GM23248 (cell line): ENCODE measurements around the gene PDGFC. TPM values are rescaled to one million over a fixed set of nuclear protein-coding genes. Genes with fewer than 3 reads are reported as not detected.

Experiments
- DNase-seq: peaks from one replicate; pipeline ENCODE4 v3.0.0-alpha.2; 2015
- H2AFZ ChIP-seq: fragments of 200-600 bp; sonication (generic); 2 replicates; pipeline ENCODE4 v1.6.1; 2016; ENCODE audit warnings: antibody characterized with exemption
- H3F3A ChIP-seq: fragments of 200-600 bp; sonication (generic); 2 replicates; pipeline ENCODE4 v1.6.1; 2016; ENCODE audit warnings: mild to moderate bottlenecking, antibody characterized with exemption, mixed run types; ENCODE audit not compliant: insufficient read depth
- H3K27ac ChIP-seq: fragments of 200-600 bp; sonication (generic); 2 replicates; pipeline ENCODE4 v1.5.1; 2016; ENCODE audit warnings: mild to moderate bottlenecking
- H3K27me3 ChIP-seq: fragments of 200-600 bp; sonication (generic); replicated peaks from 2 replicates; pipeline ENCODE4 v1.6.1; 2016; ENCODE audit warnings: mild to moderate bottlenecking; ENCODE audit not compliant: insufficient read depth
- H3K36me3 ChIP-seq: fragments of 200-600 bp; sonication (generic); 2 replicates; pipeline ENCODE4 v1.6.1; 2016; ENCODE audit warnings: low read depth, mild to moderate bottlenecking
- H3K4me1 ChIP-seq: fragments of 200-600 bp; sonication (generic); 2 replicates; pipeline ENCODE4 v1.6.1; 2016; ENCODE audit warnings: mild to moderate bottlenecking; ENCODE audit not compliant: insufficient read depth
- H3K4me2 ChIP-seq: fragments of 200-600 bp; sonication (generic); one replicate; pipeline ENCODE4 v1.6.1; 2016; ENCODE audit warnings: mild to moderate bottlenecking; ENCODE audit not compliant: unreplicated experiment
- H3K4me3 ChIP-seq: fragments of 200-600 bp; sonication (generic); 2 replicates; pipeline ENCODE4 v1.5.1; 2016; ENCODE audit warnings: mild to moderate bottlenecking
- H3K79me2 ChIP-seq: fragments of 200-600 bp; sonication (generic); 2 replicates; pipeline ENCODE4 v1.6.1; 2016; ENCODE audit warnings: mild to moderate bottlenecking; ENCODE audit not compliant: insufficient read depth
- H3K9ac ChIP-seq: fragments of 200-600 bp; sonication (generic); 2 replicates; pipeline ENCODE4 v1.6.1; 2016; ENCODE audit warnings: mild to moderate bottlenecking
- H3K9me2 ChIP-seq: fragments of 200-600 bp; sonication (generic); 2 replicates; pipeline ENCODE4 v1.6.1; 2016; ENCODE audit warnings: mixed run types, mild to moderate bottlenecking, moderate library complexity; ENCODE audit not compliant: insufficient read depth
- H3K9me3 ChIP-seq: fragments of 200-600 bp; sonication (generic); one replicate; pipeline ENCODE4 v1.6.1; 2017; ENCODE audit warnings: low read depth
- H4K20me1 ChIP-seq: fragments of 200-600 bp; sonication (generic); 2 replicates; pipeline ENCODE4 v1.6.0; 2016; ENCODE audit not compliant: insufficient read depth
- EZH2 ChIP-seq: fragments of 200-600 bp; sonication (generic); IDR thresholded peaks from 2 replicates; pipeline ENCODE4 v1.6.1; 2018; ENCODE audit warnings: antibody characterized with exemption, mild to moderate bottlenecking; ENCODE audit not compliant: insufficient read depth, poor library complexity, severe bottlenecking
- EZH2phosphoT487 ChIP-seq: fragments of 200-600 bp; sonication (generic); IDR thresholded peaks from 2 replicates; pipeline ENCODE4 v1.6.1; 2018; ENCODE audit warnings: antibody characterized with exemption, moderate library complexity, mild to moderate bottlenecking, low read depth; ENCODE audit not compliant: insufficient read depth
- WGBS, 2 experiments: methylation state at CpG; one replicate each; pipeline ENCODE4 v1.1.6; 2015 to 2017; ENCODE audit warnings: low lambda C conversion rate in 2 of 2, low coverage in 1 of 2; ENCODE audit errors: missing lambda C conversion rate in 2 of 2; 5-methylcytosine and 5-hydroxymethylcytosine counted together
- in situ Hi-C: fragments of 300-500 bp; cut with MboI; formaldehyde crosslinking; loops from 2 replicates; pipeline ENCODE4 v1.15.0; 2020
- polyA plus RNA-seq: library from polyadenylated mRNA; unstranded; fragments of >200 nt; fragmentation: Nextera tagmentation; extraction: Ambion mirVana; gene quantifications from 2 replicates; pipeline ENCODE4 v1.2.1, GENCODE V29; 2016
- total RNA-seq: library from RNA; depleted of rRNA; stranded (reverse); fragments of >200 nt; shearing (Covaris generic); gene quantifications from 2 replicates; pipeline ENCODE4 v1.2.3, GENCODE V29; 2014

Gene PDGFC
- total and polyA plus RNA-seq, 2 experiments from 2014 or later, result 26.5 to 64.4 TPM

GRCh38 chr4:156970501-156971164, 966 bp downstream of the PDGFC start:
- Histone ChIP-seq H3K36me3 (no peaks in the 10 kb centered on the region), H3K9me3 (no peaks in the 10 kb centered on the region), H3K4me2 (peak overlapping the region; percentile 98), H3K4me3 (peak overlapping the region; percentile 90), H3K79me2 (peaks cover 52% of the 10 kb centered on the region), H3K4me1 (peaks cover 40% of the 10 kb centered on the region), H3F3A (peaks cover 27% of the 10 kb centered on the region), H3K27ac (peak overlapping the region; percentile 28; the same call in 1 of the 2 replicates), H3K9me2 (no peaks in the 10 kb centered on the region), H3K9ac (peak overlapping the region; percentile 80), H2AFZ (peak overlapping the region; percentile 76), H3K27me3 (no peaks in the 10 kb centered on the region), H4K20me1 (no peaks in the 10 kb centered on the region)
- 1% methylated on average over 22 of the region's 22 CpGs for WGBS, 2 experiments
- in situ Hi-C loops, result loop anchor here (25.0 kb wide), 2 partner anchors 283 to 1008 kb away; partner anchors contain the start of gene CTSO
- TF ChIP-seq EZH2phosphoT487, result no peak
- no peak for TF ChIP-seq EZH2
- peak; percentile 91 for DNase-seq

- Histone ChIP-seq H3K9ac (peak overlapping the region; percentile 80), H3K27ac (no peak overlapping the region), H3K9me2 (no peaks in the 10 kb centered on the region), H3K79me2 (peaks cover 59% of the 10 kb centered on the region), H3K4me3 (peak overlapping the region; percentile 90), H3K4me1 (peaks cover 35% of the 10 kb centered on the region), H3K4me2 (peak overlapping the region; percentile 98), H3K36me3 (no peaks in the 10 kb centered on the region), H2AFZ (peak overlapping the region; percentile 76), H3K9me3 (no peaks in the 10 kb centered on the region), H3F3A (peaks cover 22% of the 10 kb centered on the region; the same call in 1 of the 2 replicates), H4K20me1 (no peaks in the 10 kb centered on the region), H3K27me3 (no peaks in the 10 kb centered on the region)
- WGBS, 2 experiments, result 0 to 3% methylated on average over 2 of the region's 2 CpGs
- no peak for DNase-seq
- in situ Hi-C loops, result loop anchor here (10.0 to 25.0 kb wide), 3 partner anchors 283 to 1008 kb away; partner anchors contain the start of gene CTSO
- no peak for TF ChIP-seq EZH2phosphoT487
- no peak for TF ChIP-seq EZH2
Measured at GRCh38 chr4:156969911-156970310, 1.7 kb downstream of the PDGFC start.

GRCh38 chr4:156969101-156969500, 2.5 kb downstream of the PDGFC start:
- H3K27ac ChIP-seq, result no peak overlapping the region
- H3K27me3 ChIP-seq, result no peaks in the 10 kb centered on the region
- H3K4me1 ChIP-seq, result peaks cover 29% of the 10 kb centered on the region
- in situ Hi-C loops, result loop anchor here (10.0 to 25.0 kb wide), 3 partner anchors 282 to 1007 kb away; partner anchors contain the start of gene CTSO
- peaks cover 22% of the 10 kb centered on the region; the same call in 1 of the 2 replicates for H3F3A ChIP-seq
- H3K4me2 ChIP-seq, result peak overlapping the region; percentile 98
- no peaks in the 10 kb centered on the region for H4K20me1 ChIP-seq
- no peak for DNase-seq
- WGBS, 2 experiments, result 68 to 76% methylated on average over 3 of the region's 3 CpGs
- H2AFZ ChIP-seq, result no peak overlapping the region
- peak overlapping the region; percentile 90 for H3K4me3 ChIP-seq
- no peaks in the 10 kb centered on the region for H3K9me3 ChIP-seq
- peaks cover 67% of the 10 kb centered on the region for H3K79me2 ChIP-seq
- H3K36me3 ChIP-seq, result no peaks in the 10 kb centered on the region
- TF ChIP-seq EZH2phosphoT487 (no peak), EZH2 (no peak)
- no peaks in the 10 kb centered on the region; the same call in 1 of the 2 replicates for H3K9me2 ChIP-seq
- H3K9ac ChIP-seq, result peak overlapping the region; percentile 80

GRCh38 chr4:156968479-156968984, 3.1 kb downstream of the PDGFC start:
- 18% methylated on average over 2 of the region's 2 CpGs for WGBS, 2 experiments
- H2AFZ ChIP-seq, result no peak overlapping the region
- H3K36me3 ChIP-seq, result no peaks in the 10 kb centered on the region
- H3K27me3 ChIP-seq, result no peaks in the 10 kb centered on the region
- peaks cover 73% of the 10 kb centered on the region for H3K79me2 ChIP-seq
- no peaks in the 10 kb centered on the region for H4K20me1 ChIP-seq
- in situ Hi-C loops, result loop anchor here (10.0 to 25.0 kb wide), 3 partner anchors 281 to 1006 kb away; partner anchors contain the start of gene CTSO
- H3K27ac ChIP-seq, result no peak overlapping the region
- no peaks in the 10 kb centered on the region for H3K9me3 ChIP-seq
- peak overlapping the region; percentile 98 for H3K4me2 ChIP-seq
- peak; percentile 81 for DNase-seq
- H3K9me2 ChIP-seq, result no peaks in the 10 kb centered on the region; the same call in 1 of the 2 replicates
- peaks cover 35% of the 10 kb centered on the region for H3K4me1 ChIP-seq
- peak overlapping the region; percentile 80; the same call in 1 of the 2 replicates for H3K9ac ChIP-seq
- TF ChIP-seq EZH2phosphoT487, result no peak
- TF ChIP-seq EZH2, result no peak
- H3F3A ChIP-seq, result peaks cover 27% of the 10 kb centered on the region
- H3K4me3 ChIP-seq, result peak overlapping the region; percentile 90
